Glomerular endothelial cell (primary cell): Measurements from ENCODE around the gene CAPN5. TPM values are rescaled to one million over a fixed set of nuclear protein-coding genes. Genes with fewer than 3 reads are reported as not detected.

Experiments used
- DNase-seq: peaks from one replicate; pipeline ENCODE4 v3.0.0-alpha.2; 2011; ENCODE audit warnings: low read depth, low spot score; ENCODE audit errors: extremely low read depth
- total RNA-seq: library from RNA; depleted of rRNA; stranded (reverse); fragments of >200 nt; gene quantifications from 2 replicates; pipeline ENCODE4 v1.2.3, GENCODE V29; 2015

The CAPN5 gene
- total RNA-seq, 1 donor from 2014 or later = 8.8 TPM

GRCh38 chr11:77159937-77160495, 93.2 kb downstream of the CAPN5 start:
- no peak for DNase-seq

DNA sequence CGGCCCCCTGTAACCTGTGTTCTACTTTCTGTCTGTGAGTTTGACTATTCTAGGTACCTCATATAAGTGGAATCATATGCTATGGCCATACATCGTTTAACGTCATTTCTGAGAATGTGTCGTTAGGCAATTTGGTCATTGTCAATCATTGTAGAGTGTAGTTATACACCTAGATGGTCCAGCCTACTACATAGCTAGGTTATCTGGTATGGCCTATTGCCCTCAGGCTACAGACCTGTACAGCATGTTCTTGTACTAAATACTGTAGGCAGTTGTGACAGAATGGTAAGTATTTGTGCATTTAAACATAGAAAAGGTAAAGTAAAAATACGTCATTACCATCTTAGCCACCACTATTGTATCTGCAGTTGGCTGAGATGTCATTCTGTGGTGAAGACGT, 96.5 kb downstream of the CAPN5 start:
- DNase-seq = no peak

DNA sequence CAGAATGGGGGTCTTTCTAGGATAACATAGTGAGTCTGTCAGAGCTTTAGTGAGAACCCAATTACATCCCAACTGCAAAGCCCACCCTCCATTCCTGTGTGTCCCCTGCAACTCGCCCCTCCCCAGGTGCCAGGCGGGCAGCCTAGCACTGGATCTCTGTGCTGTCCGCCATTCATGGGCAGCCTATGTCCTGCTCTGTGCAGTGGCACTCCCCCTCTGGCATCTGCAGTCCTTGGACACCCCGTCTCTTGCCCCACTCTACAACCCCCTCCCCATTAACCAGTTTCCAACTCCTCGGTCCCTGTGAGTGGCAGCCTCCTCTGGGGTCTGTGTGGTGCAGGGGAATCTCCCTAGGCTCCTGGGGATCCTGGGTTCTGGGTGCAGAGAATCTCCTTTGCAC, 98.3 kb downstream of the CAPN5 start:
- no peak for DNase-seq

DNA sequence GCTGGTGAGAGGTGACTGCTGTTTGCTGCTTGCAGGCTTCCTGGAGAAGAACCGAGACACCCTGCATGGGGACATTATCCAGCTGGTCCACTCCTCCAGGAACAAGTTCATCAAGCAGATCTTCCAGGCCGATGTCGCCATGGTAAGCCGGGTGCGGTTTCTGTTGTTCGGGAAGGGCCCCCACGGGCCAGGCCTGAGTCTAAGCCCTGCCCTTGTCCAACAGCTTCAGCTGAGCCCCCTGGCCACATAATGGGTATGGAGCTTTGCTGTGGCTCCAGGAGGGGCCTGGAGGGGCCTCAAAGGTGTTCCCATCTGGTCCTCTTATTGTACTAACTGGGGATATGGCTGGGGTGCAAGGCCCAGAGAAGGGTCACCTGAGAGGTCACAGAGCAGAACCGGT, 99.2 kb downstream of the CAPN5 start:
- no peak for DNase-seq

DNA sequence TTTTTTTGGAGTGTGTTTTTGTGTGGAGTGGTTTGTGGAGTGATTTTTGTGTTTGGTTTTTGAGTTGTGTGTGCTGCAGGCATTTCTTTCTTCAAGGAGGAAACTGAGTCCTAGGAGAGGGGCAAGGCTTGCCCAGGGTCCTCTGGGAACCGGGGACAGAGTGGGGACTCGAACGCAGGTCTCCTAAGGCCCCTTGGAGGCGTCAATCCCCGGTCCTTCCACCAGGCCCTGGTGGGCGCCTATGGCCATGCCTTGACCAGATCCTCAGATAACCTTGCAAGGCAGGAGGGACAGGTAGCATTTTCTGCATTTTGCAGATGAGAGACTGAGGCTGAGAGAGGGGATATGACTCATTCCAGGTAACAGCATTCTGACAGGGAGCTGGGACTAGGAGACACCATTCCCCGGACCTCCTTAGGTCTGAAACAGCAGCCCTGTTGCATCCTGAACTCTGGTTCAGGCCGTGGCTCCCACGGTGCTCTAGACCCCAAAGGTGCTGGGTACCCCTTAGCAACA, 100.4 kb downstream of the CAPN5 start:
- DNase-seq = no peak

DNA sequence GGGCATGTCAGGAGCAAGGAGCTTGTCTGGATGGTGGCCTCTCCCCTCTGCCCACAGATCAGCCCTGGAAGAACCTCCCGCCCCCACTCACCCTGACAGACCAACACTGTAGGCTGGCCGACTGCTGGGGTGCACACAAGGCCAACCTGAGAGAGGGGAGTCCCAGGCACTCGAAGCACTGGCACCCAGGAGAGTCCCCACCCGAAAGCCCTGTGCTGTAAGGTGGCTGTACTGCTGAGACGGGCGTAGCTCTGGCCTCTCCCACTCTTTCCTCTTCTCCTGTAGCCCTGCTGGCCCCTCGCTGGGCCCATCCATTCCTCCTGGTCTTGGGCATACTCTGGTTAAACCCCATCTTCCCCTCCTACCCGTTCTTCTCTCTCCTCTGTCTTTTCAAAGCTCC, 101.0 kb downstream of the CAPN5 start:
- no peak for DNase-seq

DNA sequence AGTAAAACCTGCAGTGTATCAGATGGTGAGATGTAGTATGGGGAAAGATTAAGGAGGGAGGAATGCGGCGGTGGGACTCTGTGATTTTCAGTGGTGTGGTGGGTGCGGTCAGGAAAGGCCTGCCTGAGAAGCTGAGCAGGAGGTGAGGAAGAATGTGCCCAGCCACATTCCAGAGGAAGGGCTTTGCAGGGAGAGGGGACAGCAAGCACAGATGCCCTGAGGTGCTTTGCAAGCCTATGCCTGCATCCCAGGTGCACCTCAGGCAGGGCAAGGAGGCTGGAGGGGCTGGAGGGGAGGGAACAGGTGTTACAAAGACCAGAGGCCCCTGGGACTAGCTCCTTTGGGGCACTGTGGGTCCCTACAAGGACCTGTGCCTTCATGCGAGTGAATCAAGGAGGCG, 103.3 kb downstream of the CAPN5 start:
- no peak for DNase-seq

DNA sequence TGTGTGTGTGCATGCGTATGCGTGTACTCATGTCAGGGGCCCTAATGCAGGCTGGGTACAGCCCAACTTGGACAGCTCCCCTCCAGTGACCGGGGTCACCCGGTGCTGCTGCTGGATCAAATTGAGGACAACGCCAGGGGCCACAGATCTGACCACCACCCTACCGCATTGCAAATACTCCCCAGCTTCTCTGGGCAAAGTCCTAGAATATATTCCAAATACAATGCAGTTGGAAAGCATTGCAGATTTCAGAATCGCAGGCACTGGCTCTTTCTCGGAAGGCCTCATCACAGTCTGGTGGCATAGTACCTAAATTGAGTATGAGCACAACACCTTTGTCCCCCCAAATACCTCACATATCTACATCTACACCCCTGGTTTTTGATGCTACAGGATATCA, 104.5 kb downstream of the CAPN5 start:
- DNase-seq = no peak

GRCh38 chr11:77171885-77172665, 105.3 kb downstream of the CAPN5 start:
- no peak for DNase-seq

- no peak for DNase-seq
Measured at GRCh38 chr11:77172666-77172982, 105.9 kb downstream of the CAPN5 start.

DNA sequence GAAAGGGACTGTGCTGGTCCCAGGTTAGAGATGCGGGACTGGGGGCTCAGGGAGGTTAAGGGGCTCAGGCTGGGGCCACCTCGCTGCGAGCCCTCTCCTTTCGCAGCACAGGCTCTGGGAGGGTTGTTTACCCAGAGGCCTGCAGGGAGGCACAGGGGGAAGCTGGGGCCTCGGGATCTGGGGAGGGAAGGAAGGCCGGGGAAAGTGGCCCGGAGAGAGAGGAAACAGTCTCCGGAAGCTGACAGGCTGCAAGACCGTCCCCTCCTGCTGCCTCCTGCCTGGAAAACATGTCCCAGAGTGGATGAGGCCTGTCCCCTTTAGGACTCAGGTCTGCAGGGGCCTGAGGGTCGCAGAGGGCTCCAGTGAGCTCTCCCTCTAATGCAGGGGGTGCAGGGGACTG, 106.7 kb downstream of the CAPN5 start:
- no peak for DNase-seq

- no peak for DNase-seq
Measured at GRCh38 chr11:77174559-77174958, 107.8 kb downstream of the CAPN5 start.

DNA sequence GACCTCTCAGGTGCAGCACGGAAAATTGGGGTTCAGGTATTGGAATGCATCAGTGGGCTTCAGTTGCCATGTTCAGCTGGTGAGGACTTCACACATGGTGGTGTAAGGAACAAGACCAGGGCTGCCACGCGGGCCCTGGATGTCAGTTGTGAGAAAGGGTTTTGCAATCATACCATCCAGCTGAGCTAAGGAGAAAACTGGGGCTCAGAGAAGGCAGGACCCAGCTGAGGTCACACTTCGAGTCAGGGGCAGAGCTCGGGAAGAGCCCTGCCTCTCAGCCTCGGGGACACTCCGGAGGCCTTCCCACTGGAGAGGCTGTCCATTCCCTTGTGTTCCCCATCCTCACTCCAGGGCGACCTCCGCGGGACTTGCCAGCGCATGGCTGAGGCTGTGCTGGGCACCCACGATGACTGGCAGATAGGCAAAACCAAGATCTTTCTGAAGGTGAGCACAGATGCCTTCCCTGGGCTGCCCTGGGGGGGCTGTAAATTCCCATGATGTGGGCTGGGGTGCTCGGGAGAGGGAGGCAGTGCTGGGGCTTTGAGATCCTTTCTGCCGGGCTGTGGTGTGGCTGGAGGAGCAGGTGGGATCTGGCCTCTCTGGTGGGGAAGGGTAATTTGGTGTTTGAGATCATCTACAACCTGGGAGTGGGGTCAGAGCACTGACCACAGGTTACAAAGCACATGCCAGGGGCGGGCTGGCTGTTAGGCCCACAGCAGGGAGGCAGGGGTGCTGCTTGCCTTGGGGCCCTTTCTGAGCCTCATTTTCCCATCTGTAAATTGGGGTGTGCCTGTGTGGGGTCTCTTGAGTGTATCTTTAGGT, 108.5 kb downstream of the CAPN5 start:
- no peak for DNase-seq

Other genes starting within 250 kb of the CAPN5 start
- gene ACER3, start 206.1 kb upstream of the CAPN5 start, total RNA-seq = 22.1 and 31.9 TPM in 2 replicates
- not detected in 2 replicates for gene B3GNT6, start 32.6 kb upstream of the CAPN5 start, total RNA-seq
- 0.53 TPM in 1 of 2 replicates, not detected in the other for gene OMP, start 35.9 kb downstream of the CAPN5 start, total RNA-seq
- gene MYO7A, start 61.3 kb downstream of the CAPN5 start, total RNA-seq = 0.18 and 0.19 TPM in 2 replicates
- not detected in 2 replicates for gene GDPD4, start 234.7 kb downstream of the CAPN5 start, total RNA-seq